DOHH2 (cell line): ENCODE measurements around the gene MCRIP1.

Experiments
- H3F3A ChIP-seq: fragments of 200-600 bp; sonication (generic), shearing (Covaris generic); 2 replicates; pipeline ENCODE4 v1.6.0; 2016; ENCODE audit warnings: antibody characterized with exemption, mild to moderate bottlenecking; ENCODE audit not compliant: control insufficient read depth, insufficient read depth
- H3K27ac ChIP-seq: fragments of 200-600 bp; sonication (generic); 2 replicates; pipeline ENCODE4 v1.5.1; 2014; ENCODE audit warnings: low read depth, mild to moderate bottlenecking, low read length, moderate library complexity
- H3K27me3 ChIP-seq: fragments of 200-600 bp; sonication (generic); 2 replicates; pipeline ENCODE4 v1.6.1; 2014; ENCODE audit warnings: mild to moderate bottlenecking, low read length, mixed read lengths; ENCODE audit not compliant: control insufficient read depth
- H3K36me3 ChIP-seq: fragments of 200-600 bp; sonication (generic); 2 replicates; pipeline ENCODE4 v1.6.1; 2014; ENCODE audit warnings: mild to moderate bottlenecking, low read length, moderate library complexity, mixed read lengths; ENCODE audit not compliant: control insufficient read depth
- H3K4me1 ChIP-seq: fragments of 200-600 bp; sonication (generic); 2 replicates; pipeline ENCODE4 v1.6.1; 2014; ENCODE audit warnings: mild to moderate bottlenecking, low read length, mixed read lengths; ENCODE audit not compliant: control insufficient read depth
- H3K4me2 ChIP-seq: fragments of 200-600 bp; sonication (generic); 2 replicates; pipeline ENCODE4 v1.6.0; 2014; ENCODE audit warnings: mild to moderate bottlenecking, low read length, moderate library complexity
- H3K4me3 ChIP-seq: fragments of 200-600 bp; sonication (generic); 2 replicates; pipeline ENCODE4 v1.5.1; 2014; ENCODE audit warnings: mild to moderate bottlenecking, low read length, mixed read lengths
- H3K79me2 ChIP-seq: fragments of 200-600 bp; sonication (generic); 2 replicates; pipeline ENCODE4 v1.6.1; 2014; ENCODE audit warnings: mild to moderate bottlenecking, low read length, mixed read lengths; ENCODE audit not compliant: control insufficient read depth
- H3K9me2 ChIP-seq: fragments of 200-600 bp; sonication (generic); replicated peaks from 2 replicates; pipeline ENCODE4 v1.6.1; 2014; ENCODE audit warnings: mild to moderate bottlenecking, low read length, mixed read lengths; ENCODE audit not compliant: control insufficient read depth
- H3K9me3 ChIP-seq: fragments of 200-600 bp; sonication (generic); 2 replicates; pipeline ENCODE4 v1.6.1; 2014; ENCODE audit warnings: antibody characterized with exemption, low read length, mixed read lengths; ENCODE audit not compliant: control insufficient read depth, insufficient read depth
- H4K20me1 ChIP-seq: fragments of 200-600 bp; sonication (generic); 2 replicates; pipeline ENCODE4 v1.6.0; 2014; ENCODE audit warnings: low read depth, mild to moderate bottlenecking, antibody characterized with exemption, low read length, moderate library complexity; ENCODE audit not compliant: control insufficient read depth, insufficient read depth
- CTCF ChIP-seq: fragments of 200-600 bp; sonication (generic); IDR thresholded peaks from one replicate; pipeline ENCODE4 v1.5.1; 2014; ENCODE audit warnings: antibody characterized with exemption, mild to moderate bottlenecking, low read depth, low read length; ENCODE audit not compliant: poor library complexity, severe bottlenecking
- EZH2phosphoT487 ChIP-seq: fragments of 200-600 bp; sonication (generic); IDR thresholded peaks from 2 replicates; pipeline ENCODE4 v1.6.1; 2017; ENCODE audit warnings: borderline replicate concordance, mild to moderate bottlenecking, antibody characterized with exemption, low read length, moderate library complexity, mixed read lengths

The MCRIP1 gene

GRCh38 chr17:81852237-81852636 lies 19.1 kb upstream of the MCRIP1 start:
- H3F3A ChIP-seq: no peaks in the 10 kb centered on the region
- peaks cover 56% of the 10 kb centered on the region for H3K79me2 ChIP-seq
- H3K27ac ChIP-seq: no peak overlapping the region
- peaks cover 66% of the 10 kb centered on the region for H3K36me3 ChIP-seq
- 0 out of 2 replicates have a peak, but pooled peaks cover 3% of the 10 kb centered on the region for H4K20me1 ChIP-seq
- H3K9me2 ChIP-seq: no peaks in the 10 kb centered on the region
- H3K4me3 ChIP-seq: no peak overlapping the region
- no peak for TF ChIP-seq CTCF
- TF ChIP-seq EZH2phosphoT487: no peak
- no peaks in the 10 kb centered on the region for H3K27me3 ChIP-seq
- H3K4me1 ChIP-seq: no peaks in the 10 kb centered on the region
- H3K4me2 ChIP-seq: no peak overlapping the region
- H3K9me3 ChIP-seq: no peaks in the 10 kb centered on the region

GRCh38 chr17:81851423-81851822 lies 18.3 kb upstream of the MCRIP1 start:
- no peaks in the 10 kb centered on the region for H3K9me2 ChIP-seq
- no peaks in the 10 kb centered on the region for H3K27me3 ChIP-seq
- H3F3A ChIP-seq: no peaks in the 10 kb centered on the region
- 0 out of 2 replicates have a peak, but pooled peaks cover 3% of the 10 kb centered on the region for H4K20me1 ChIP-seq
- peaks cover 48% of the 10 kb centered on the region for H3K79me2 ChIP-seq
- no peak overlapping the region for H3K27ac ChIP-seq
- no peaks in the 10 kb centered on the region for H3K9me3 ChIP-seq
- peaks cover 66% of the 10 kb centered on the region for H3K36me3 ChIP-seq
- H3K4me1 ChIP-seq: no peaks in the 10 kb centered on the region
- H3K4me2 ChIP-seq: no peak overlapping the region
- TF ChIP-seq CTCF (no peak), EZH2phosphoT487 (no peak)
- H3K4me3 ChIP-seq: no peak overlapping the region

- peaks cover 68% of the 10 kb centered on the region for H3K36me3 ChIP-seq
- no peak overlapping the region for H3K27ac ChIP-seq
- H3F3A ChIP-seq: no peaks in the 10 kb centered on the region
These were observed 16.4 kb upstream of the MCRIP1 start for GRCh38 chr17:81849457-81849856.

More at GRCh38 chr17:81849457-81849856, 16.4 kb upstream of the MCRIP1 start:
- Histone ChIP-seq H3K9me2 (no peaks in the 10 kb centered on the region), H4K20me1 (no peaks in the 10 kb centered on the region), H3K79me2 (peaks cover 30% of the 10 kb centered on the region), H3K4me3 (no peak overlapping the region), H3K9me3 (no peaks in the 10 kb centered on the region), H3K27me3 (no peaks in the 10 kb centered on the region), H3K4me1 (no peaks in the 10 kb centered on the region), H3K4me2 (no peak overlapping the region)
- TF ChIP-seq EZH2phosphoT487 (no peak), CTCF (no peak)
